H1 (cell line): ENCODE measurements around the gene KDSR. TPM values are rescaled to one million over a fixed set of nuclear protein-coding genes. Genes with fewer than 3 reads are reported as not detected.

Source experiments
- CTCF ChIA-PET: fragments of 300-600 bp; sonication (Branson Sonifier 250); formaldehyde crosslinking; loops from one replicate; lab custom pipeline; 2021; ENCODE audit not compliant: partially characterized antibody; lab: Charles Lee
- POLR2A ChIA-PET: fragments of 300-600 bp; sonication (Branson Sonifier 250); formaldehyde crosslinking; loops from one replicate; lab custom pipeline; 2021; ENCODE audit warnings: inconsistent platforms; ENCODE audit not compliant: partially characterized antibody; lab: Charles Lee
- DNase-seq, 2 experiments: peaks; one replicate each; pipeline versions ENCODE4 v3.0.0 to v3.0.0-alpha.2; 2010 to 2022; ENCODE audit warnings: low spot score in 2 of 2, low read depth in 1 of 2, mixed read lengths in 1 of 2
- FAIRE-seq: peaks from 2 replicates; lab custom pipeline; 2011; peaks lifted over from hg19 to GRCh38; lab: Jason Lieb, UNC
- H2AFZ ChIP-seq: 2 replicates; pipeline ENCODE4 v1.8.1; 2012; ENCODE audit warnings: low read length, inconsistent platforms
- H2AK5ac ChIP-seq: 2 replicates; pipeline ENCODE4 v1.6.1; 2013; ENCODE audit warnings: low read depth, low read length
- H2BK120ac ChIP-seq: replicated peaks from 2 replicates; pipeline ENCODE3; 2013; ENCODE audit warnings: low read depth, low read length, inconsistent platforms
- H2BK12ac ChIP-seq: 2 replicates; pipeline ENCODE4 v1.6.1; 2013; ENCODE audit warnings: low read depth, low read length
- H2BK15ac ChIP-seq: 2 replicates; pipeline ENCODE4 v1.6.1; 2013; ENCODE audit warnings: low read length
- H2BK20ac ChIP-seq: 2 replicates; pipeline ENCODE4 v1.6.1; 2013; ENCODE audit warnings: low read length
- H2BK5ac ChIP-seq: 2 replicates; pipeline ENCODE4 v1.6.1; 2013; ENCODE audit warnings: low read depth, low read length
- H3K14ac ChIP-seq: 2 replicates; pipeline ENCODE4 v1.6.1; 2013; ENCODE audit warnings: inconsistent platforms; ENCODE audit not compliant: insufficient read length
- H3K18ac ChIP-seq: 2 replicates; pipeline ENCODE4 v1.6.1; 2013; ENCODE audit warnings: low read length; ENCODE audit errors: extremely low read depth
- H3K23ac ChIP-seq: 2 replicates; pipeline ENCODE4 v1.6.1; 2013; ENCODE audit warnings: inconsistent platforms; ENCODE audit not compliant: insufficient read length
- H3K23me2 ChIP-seq: 2 replicates; pipeline ENCODE4 v1.6.1; 2013; ENCODE audit warnings: low read depth, low read length
- H3K27ac ChIP-seq: 2 replicates; pipeline ENCODE4 v1.6.1; 2011; ENCODE audit warnings: low read depth, low read length, inconsistent platforms
- H3K27me3 ChIP-seq, 4 experiments: replicated peaks in 1 of 4; 1 replicate in 1 of 4; 2 replicates in 3 of 4; pipeline versions ENCODE4 v1.6.1 to v1.8.1; 2011 to 2013; ENCODE audit warnings: low read length in 3 of 4, mild to moderate bottlenecking in 3 of 4, inconsistent platforms in 2 of 4, mixed read lengths in 2 of 4, moderate library complexity in 1 of 4; ENCODE audit not compliant: control insufficient read depth in 3 of 4, insufficient read depth in 3 of 4; ENCODE audit errors: extremely low read depth in 1 of 4
- H3K36me3 ChIP-seq, 4 experiments: 2 replicates each; pipeline versions ENCODE4 v1.6.1 to v1.8.1; 2011 to 2013; ENCODE audit warnings: mild to moderate bottlenecking in 4 of 4, low read length in 3 of 4, moderate library complexity in 2 of 4, control low read depth in 1 of 4, inconsistent platforms in 1 of 4; ENCODE audit not compliant: insufficient read depth in 4 of 4, control insufficient read depth in 2 of 4
- H3K4ac ChIP-seq: replicated peaks from 2 replicates; pipeline ENCODE3; 2013; ENCODE audit warnings: low read length, low read depth, mixed read lengths, inconsistent platforms; ENCODE audit not compliant: insufficient read length
- H3K4me1 ChIP-seq, 4 experiments: replicated peaks in 1 of 4; 1 replicate in 1 of 4; 2 replicates in 3 of 4; pipeline versions ENCODE4 v1.6.1 to v1.8.1; 2011 to 2013; ENCODE audit warnings: low read length in 3 of 4, inconsistent platforms in 2 of 4, mixed read lengths in 1 of 4; ENCODE audit not compliant: insufficient read depth in 4 of 4, control insufficient read depth in 3 of 4
- H3K4me2 ChIP-seq, 2 experiments: 2 replicates each; pipeline versions ENCODE4 v1.6.1 to v1.8.1; 2011 to 2013; ENCODE audit warnings: low read depth in 2 of 2, low read length in 2 of 2, control low read depth in 1 of 2, inconsistent platforms in 1 of 2, mild to moderate bottlenecking in 1 of 2; ENCODE audit not compliant: insufficient read depth in 1 of 2
- H3K4me3 ChIP-seq, 4 experiments: fragments of 200-600, 300-600 bp in 1 of 4; sonication (generic), shearing (Covaris generic), sonication (Bioruptor Twin) in 1 of 4; 2 replicates each; pipeline versions ENCODE4 v1.5.1 to v1.8.1; 2011 to 2016; ENCODE audit warnings: low read length in 4 of 4, low read depth in 3 of 4, control low read depth in 2 of 4, inconsistent platforms in 2 of 4, mild to moderate bottlenecking in 2 of 4, mixed read lengths in 1 of 4, moderate library complexity in 1 of 4; ENCODE audit not compliant: insufficient read depth in 2 of 4; ENCODE audit errors: extremely low read depth in 1 of 4
- H3K56ac ChIP-seq: replicated peaks from 2 replicates; pipeline ENCODE3; 2013; ENCODE audit warnings: low read depth, mild to moderate bottlenecking, mixed read lengths, low read length, inconsistent platforms; ENCODE audit not compliant: insufficient read length
- H3K79me1 ChIP-seq: 2 replicates; pipeline ENCODE4 v1.6.1; 2013; ENCODE audit warnings: low read depth, low read length, control low read depth
- H3K79me2 ChIP-seq, 2 experiments: 2 replicates each; pipeline versions ENCODE4 v1.6.1 to v1.8.1; 2012 to 2013; ENCODE audit warnings: low read length in 2 of 2, mild to moderate bottlenecking in 2 of 2, inconsistent platforms in 1 of 2; ENCODE audit not compliant: insufficient read depth in 2 of 2, control insufficient read depth in 1 of 2
- H3K9ac ChIP-seq, 4 experiments: replicated peaks in 1 of 4; 1 replicate in 1 of 4; 2 replicates in 3 of 4; pipeline versions ENCODE4 v1.6.1 to v1.8.1; 2011 to 2013; ENCODE audit warnings: low read depth in 3 of 4, low read length in 3 of 4, control low read depth in 2 of 4, mild to moderate bottlenecking in 2 of 4, moderate library complexity in 2 of 4, inconsistent platforms in 1 of 4; ENCODE audit errors: extremely low read depth in 1 of 4
- H3K9me3 ChIP-seq, 2 experiments: 2 replicates each; pipeline versions ENCODE4 v1.6.1 to v1.8.1; 2012 to 2013; ENCODE audit warnings: mild to moderate bottlenecking in 2 of 2, moderate library complexity in 2 of 2, control low read depth in 1 of 2, inconsistent platforms in 1 of 2, low read depth in 1 of 2, low read length in 1 of 2, mixed read lengths in 1 of 2; ENCODE audit not compliant: insufficient read depth in 2 of 2
- H4K20me1 ChIP-seq, 2 experiments: replicated peaks in 1 of 2; 2 replicates each; pipeline versions ENCODE3 to v1.8.1; 2011 to 2013; ENCODE audit warnings: inconsistent platforms in 2 of 2, low read length in 2 of 2, mild to moderate bottlenecking in 1 of 2; ENCODE audit not compliant: insufficient read depth in 2 of 2, control insufficient read depth in 1 of 2
- H4K5ac ChIP-seq: 2 replicates; pipeline ENCODE4 v1.6.1; 2013; ENCODE audit warnings: low read length, low read depth, mixed read lengths, inconsistent platforms; ENCODE audit not compliant: insufficient read length
- H4K8ac ChIP-seq: 2 replicates; pipeline ENCODE4 v1.8.0; 2013; ENCODE audit warnings: mild to moderate bottlenecking, moderate library complexity, low read length, inconsistent platforms; ENCODE audit not compliant: insufficient read depth; ENCODE audit errors: extremely low read depth
- H4K91ac ChIP-seq: replicated peaks from 2 replicates; pipeline ENCODE3; 2013; ENCODE audit warnings: low read length, mixed read lengths, inconsistent platforms; ENCODE audit not compliant: insufficient read length
- BRCA1 ChIP-seq: IDR thresholded peaks from 2 replicates; pipeline ENCODE4 v1.6.1; 2012; ENCODE audit warnings: low read depth, low read length, improper control_type of control experiment
- CBX5 ChIP-seq: fragments of 300-800, 300-1000 bp; sonication (generic); IDR thresholded peaks from 2 replicates; pipeline ENCODE4 v1.7.1; 2016; ENCODE audit warnings: antibody characterized with exemption, low read length, low read depth
- EZH2 ChIP-seq: fragments of 200-600 bp; sonication (generic); IDR thresholded peaks from 2 replicates; pipeline ENCODE4 v1.7.1; 2012; ENCODE audit warnings: low read depth, mild to moderate bottlenecking, moderate library complexity, low read length, inconsistent platforms; ENCODE audit not compliant: severe bottlenecking
- PHF8 ChIP-seq: fragments of 200-600 bp; sonication (generic); conservative IDR thresholded peaks from 2 replicates; pipeline ENCODE4 v1.7.1; 2012; ENCODE audit warnings: low read depth, mild to moderate bottlenecking, inconsistent platforms, low read length, moderate library complexity
- POLR2A ChIP-seq, 2 experiments: IDR thresholded peaks; 1 replicate in 1 of 2; 2 replicates in 1 of 2; pipeline ENCODE4 v1.6.1; 2011; ENCODE audit warnings: low read depth in 2 of 2, low read length in 2 of 2, mild to moderate bottlenecking in 2 of 2; ENCODE audit errors: control extremely low read depth in 1 of 2
- POU5F1 ChIP-seq: IDR thresholded peaks from 2 replicates; pipeline ENCODE4 v1.6.1; 2011; ENCODE audit warnings: low read depth, mild to moderate bottlenecking, low read length, moderate library complexity
- RBBP5 ChIP-seq: IDR thresholded peaks from 2 replicates; pipeline ENCODE4 v1.7.1; 2012; ENCODE audit warnings: low read depth, mild to moderate bottlenecking, inconsistent platforms, low read length, moderate library complexity, borderline replicate concordance
- RNF2 ChIP-seq: fragments of 200-900, 300-1000 bp; sonication (generic); IDR thresholded peaks from 2 replicates; pipeline ENCODE4 v1.7.1; 2016; ENCODE audit warnings: borderline replicate concordance, low read depth, mild to moderate bottlenecking, antibody characterized with exemption, low read length; ENCODE audit not compliant: poor library complexity, severe bottlenecking; ENCODE audit errors: missing control alignments
- SAP30 ChIP-seq: fragments of 300-600 bp; sonication (generic); IDR thresholded peaks from 2 replicates; pipeline ENCODE4 v1.7.1; 2012; ENCODE audit warnings: low read length, moderate library complexity, mild to moderate bottlenecking, inconsistent platforms; ENCODE audit not compliant: insufficient read depth, insufficient replicate concordance
- SIX5 ChIP-seq: IDR thresholded peaks from 2 replicates; pipeline ENCODE4 v1.6.1; 2011; ENCODE audit warnings: mild to moderate bottlenecking, low read depth, low read length
- TAF1 ChIP-seq: IDR thresholded peaks from 2 replicates; pipeline ENCODE4 v1.6.1; 2011; ENCODE audit warnings: mild to moderate bottlenecking, low read depth, low read length
- WGBS, 2 experiments: shearing (Covaris generic) in 1 of 2; methylation state at CpG; one replicate each; pipeline versions ENCODE4 v1.1.6 to v1.1.7; 2013 to 2015; ENCODE audit warnings: low lambda C conversion rate in 2 of 2, mixed read lengths in 2 of 2, inconsistent platforms in 1 of 2, low coverage in 1 of 2, missing lambda C conversion rate in 1 of 2; ENCODE audit not compliant: insufficient replicate concordance in 2 of 2, insufficient coverage in 1 of 2, insufficient read length in 1 of 2; ENCODE audit errors: extremely low coverage in 1 of 2, missing lambda C conversion rate in 1 of 2; 5-methylcytosine and 5-hydroxymethylcytosine counted together
- polyA plus RNA-seq, 7 experiments: library from polyadenylated mRNA; depleted of rRNA in 3 of 7; stranded (reverse) in 5 of 7; unstranded in 2 of 7; fragments of >200 nt in 5 of 7; fragments of 200-250 nt in 2 of 7; gene quantifications; 1 replicate in 5 of 7; 2 replicates in 1 of 7; 4 replicates in 1 of 7; pipeline versions ENCODE4 v1.2.1 to v1.2.3, GENCODE V29; 2011 to 2013; ENCODE audit warnings: missing spikeins in 2 of 7, mixed read lengths in 2 of 7
- total RNA-seq: library from RNA; stranded (reverse); fragmentation: NEBNext Ultra II Directional; extraction: Animal tissue kit (Norgen Biotek cat#: 25700); gene quantifications from 2 replicates; pipeline ENCODE4 v1.2.1, GENCODE V29; 2021
- TF ChIP-seq, protein P1 (sequence below): IDR thresholded peaks from 2 replicates; pipeline ENCODE4 v1.6.1; 2012; ENCODE audit warnings: inconsistent platforms

KDSR gene
- total and polyA plus RNA-seq, 2 of the 8 experiments (the other 6 are each of a cell fraction or from before 2014, with no cell fraction given): 12.4 to 50.5 TPM

DNA sequence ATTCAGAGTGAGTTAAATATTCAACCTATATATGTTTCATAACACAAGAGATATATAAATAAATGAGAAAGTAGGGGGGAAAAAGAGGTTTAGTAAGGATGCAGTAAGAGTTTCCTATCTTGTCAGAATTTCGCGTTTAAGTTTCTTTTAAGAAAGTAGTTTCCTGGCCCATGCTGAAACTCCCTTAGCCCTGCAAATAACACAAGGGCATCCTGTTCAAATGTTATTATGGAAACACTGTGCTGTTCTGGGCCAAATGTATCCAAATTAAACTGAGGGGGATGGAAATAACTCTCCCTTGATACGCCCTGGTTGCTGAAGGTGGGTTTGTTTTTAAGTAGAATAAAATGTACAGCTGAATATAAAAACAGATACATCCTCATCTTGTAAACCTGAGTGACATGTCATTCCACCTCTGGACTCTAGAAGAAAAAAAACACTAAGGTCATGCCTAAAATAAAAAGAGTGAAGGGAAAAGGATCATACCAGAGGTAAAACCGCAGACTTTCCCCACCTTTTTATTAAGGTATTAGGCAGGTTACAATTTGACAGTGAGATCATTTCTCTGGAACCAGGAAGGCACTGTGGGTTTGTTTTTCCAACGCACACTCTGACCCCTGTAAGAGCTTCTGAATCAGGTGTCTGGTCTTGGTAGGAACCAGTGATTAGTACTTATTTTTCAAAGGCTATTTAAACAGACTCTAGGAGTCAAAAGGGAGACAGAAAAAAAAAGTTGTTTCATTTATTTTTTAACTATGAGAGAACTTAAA, 64.2 kb downstream of the KDSR start:
- Histone ChIP-seq H4K5ac (no peak overlapping the region), H3K4me2 (no peak overlapping the region), H2AK5ac (no peak overlapping the region), H3K23ac (no peak overlapping the region), H3K79me2 (no peaks in the 10 kb centered on the region), H2BK12ac (no peak overlapping the region), H3K23me2 (no peaks in the 10 kb centered on the region), H4K20me1 (no peaks in the 10 kb centered on the region), H2BK120ac (no peak overlapping the region), H3K18ac (no peak overlapping the region), H3K4ac (no peak overlapping the region), H3K9ac (no peak overlapping the region), H3K36me3 (no peaks in the 10 kb centered on the region), H2BK5ac (no peak overlapping the region), H3K9me3 (no peaks in the 10 kb centered on the region), H3K79me1 (no peaks in the 10 kb centered on the region), H3K4me1 (peaks cover 3 to 6% (median 4%) of the 10 kb centered on the region in 4 experiments; a peak in 4 of 7 replicates), H2BK15ac (no peak overlapping the region), H2AFZ (no peak overlapping the region), H2BK20ac (no peak overlapping the region), H3K4me3 (no peak overlapping the region), H4K8ac (no peak overlapping the region), H3K27ac (no peak overlapping the region), H4K91ac (no peak overlapping the region), H3K27me3 (no peaks in the 10 kb centered on the region), H3K14ac (no peak overlapping the region), H3K56ac (no peak overlapping the region)
- 80% methylated on average over 5 of the region's 5 CpGs; no CpG with 5 or more reads in 1 of the 2 experiments for WGBS, 2 experiments
- no peak for DNase-seq
- CTCF ChIA-PET: interaction anchor here (1.1 to 2.1 kb wide), 3 partner anchors 13 to 285 kb away, joined by 3 to 9 read pairs (median 7); no protein-coding TSS in a partner anchor
- FAIRE-seq: no peak
- POLR2A ChIA-PET: interaction anchor here (0.9 kb wide), 1 partner anchor 62 kb away, joined by 4 read pairs; no protein-coding TSS in a partner anchor
- TF ChIP-seq EZH2 (no peak), RBBP5 (no peak), RNF2 (no peak), POU5F1 (no peak), PHF8 (no peak), POLR2A (IDR thresholded peaks at IDR 0.05; ENCODE audit: control extremely low read depth in 1 of 2, low read depth in 2 of 2, low read length in 2 of 2) (no peak), SIX5 (no peak), CBX5 (no peak), SAP30 (no peak), BRCA1 (no peak), TAF1 (no peak)
- TF ChIP-seq, protein P1, sequence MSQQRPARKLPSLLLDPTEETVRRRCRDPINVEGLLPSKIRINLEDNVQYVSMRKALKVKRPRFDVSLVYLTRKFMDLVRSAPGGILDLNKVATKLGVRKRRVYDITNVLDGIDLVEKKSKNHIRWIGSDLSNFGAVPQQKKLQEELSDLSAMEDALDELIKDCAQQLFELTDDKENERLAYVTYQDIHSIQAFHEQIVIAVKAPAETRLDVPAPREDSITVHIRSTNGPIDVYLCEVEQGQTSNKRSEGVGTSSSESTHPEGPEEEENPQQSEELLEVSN: no peak
